ENCODE measurements around the gene MDH1.

GRCh38 chr2:63555299-63555698, 33.5 kb upstream of the MDH1 start:
- TF ChIP-seq CTCF (IDR thresholded peaks at IDR 0.05): no peak
- no peak for TF ChIP-seq EZH2 (IDR thresholded peaks at IDR 0.05; ENCODE audit: borderline replicate concordance, insufficient read depth, low read depth, low read length, poor library complexity, severe bottlenecking)

Measured in B cell (primary cell).